ENCODE data around the gene VWA3B.
A peak's percentile ranks its signal among the peaks of the same experiment; 100 is the strongest.

VWA3B gene

DNA sequence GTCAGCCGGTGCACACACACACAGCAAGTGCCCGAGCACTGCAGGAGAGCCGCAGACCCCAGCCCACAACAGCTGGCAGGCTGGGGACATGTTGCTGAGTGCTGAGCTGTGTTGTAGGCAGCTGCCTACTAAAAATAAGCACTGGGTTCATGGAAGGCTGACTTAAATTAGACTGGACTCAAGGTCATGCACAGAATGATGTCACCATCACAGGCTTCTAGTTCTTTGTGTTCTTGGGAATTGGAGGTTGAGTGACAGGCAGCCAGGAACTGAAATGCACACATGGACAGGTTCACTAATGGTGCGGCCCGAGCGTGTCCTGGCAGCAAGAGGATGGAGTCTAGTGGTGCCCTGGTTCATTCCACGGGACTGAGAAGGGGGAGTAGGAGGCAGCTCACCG is 71.3 kb downstream of the VWA3B start:
- DNase-seq (ENCODE audit: low read depth, low spot score): no peak
- H3K4me3 ChIP-seq (ENCODE audit: low read length): no peak overlapping the region

DNA sequence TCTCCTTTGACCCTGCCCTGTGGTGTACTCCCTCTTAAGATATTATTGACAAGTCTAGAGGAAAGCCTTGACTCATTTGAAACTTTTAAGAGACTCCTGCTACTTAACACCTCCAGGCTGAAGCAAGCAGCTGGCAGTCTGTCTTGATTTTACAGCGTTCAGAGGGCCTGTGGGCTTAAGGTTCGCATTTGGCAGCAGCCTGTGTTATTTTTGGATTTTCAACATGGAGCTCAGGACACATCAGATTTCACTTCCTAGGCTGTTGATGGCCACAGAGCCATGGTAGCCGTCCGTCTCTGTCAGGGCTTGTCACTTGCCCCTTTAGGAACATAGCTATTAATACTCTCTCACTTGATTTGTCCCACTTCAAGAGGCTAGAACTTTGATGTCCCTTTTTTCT is 73.6 kb downstream of the VWA3B start:
- H3K4me3 ChIP-seq (ENCODE audit: low read length): no peak overlapping the region
- DNase-seq (ENCODE audit: low read depth, low spot score): no peak

DNA sequence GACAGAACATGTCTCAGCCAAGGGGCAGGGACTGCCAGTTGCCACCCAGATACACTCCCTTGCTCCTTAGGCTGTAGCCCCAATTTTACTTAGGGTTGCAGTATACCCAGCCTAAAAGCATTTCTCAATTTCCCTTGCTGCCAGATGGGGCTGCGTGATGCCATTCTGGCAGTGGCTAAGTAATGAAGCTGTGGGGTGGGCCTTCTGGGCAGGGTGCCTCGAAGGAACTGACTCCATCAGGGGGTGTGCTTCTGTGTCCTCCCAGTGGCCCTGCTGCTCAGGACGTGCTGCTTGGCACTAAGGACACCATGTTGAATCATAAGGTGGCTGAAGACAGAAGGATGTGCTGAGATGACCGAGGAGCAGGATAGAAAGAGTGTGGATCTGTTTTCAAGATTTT is 74.2 kb downstream of the VWA3B start:
- DNase-seq (ENCODE audit: low read depth, low spot score): no peak

GRCh38 chr2:98164256-98164655 is 77.3 kb downstream of the VWA3B start:
- no peak for DNase-seq (ENCODE audit: low read depth, low spot score)

More for the DNA sequence above, 74.2 kb downstream of the VWA3B start:
- no peak overlapping the region for H3K4me3 ChIP-seq (ENCODE audit: low read length)

GRCh38 chr2:98165516-98166071 is 78.6 kb downstream of the VWA3B start:
- no peak overlapping the region for H3K4me3 ChIP-seq (ENCODE audit: low read length)
- no peak for DNase-seq (ENCODE audit: low read depth, low spot score)

More at GRCh38 chr2:98164256-98164655, 77.3 kb downstream of the VWA3B start:
- H3K4me3 ChIP-seq (ENCODE audit: low read length): no peak overlapping the region

GRCh38 chr2:98167916-98168315 is 80.9 kb downstream of the VWA3B start:
- H3K4me3 ChIP-seq (ENCODE audit: low read length): no peak overlapping the region
- no peak for DNase-seq (ENCODE audit: low read depth, low spot score)

GRCh38 chr2:98170076-98170475 is 83.1 kb downstream of the VWA3B start:
- DNase-seq (ENCODE audit: low read depth, low spot score): no peak
- no peak overlapping the region for H3K4me3 ChIP-seq (ENCODE audit: low read length)

DNA sequence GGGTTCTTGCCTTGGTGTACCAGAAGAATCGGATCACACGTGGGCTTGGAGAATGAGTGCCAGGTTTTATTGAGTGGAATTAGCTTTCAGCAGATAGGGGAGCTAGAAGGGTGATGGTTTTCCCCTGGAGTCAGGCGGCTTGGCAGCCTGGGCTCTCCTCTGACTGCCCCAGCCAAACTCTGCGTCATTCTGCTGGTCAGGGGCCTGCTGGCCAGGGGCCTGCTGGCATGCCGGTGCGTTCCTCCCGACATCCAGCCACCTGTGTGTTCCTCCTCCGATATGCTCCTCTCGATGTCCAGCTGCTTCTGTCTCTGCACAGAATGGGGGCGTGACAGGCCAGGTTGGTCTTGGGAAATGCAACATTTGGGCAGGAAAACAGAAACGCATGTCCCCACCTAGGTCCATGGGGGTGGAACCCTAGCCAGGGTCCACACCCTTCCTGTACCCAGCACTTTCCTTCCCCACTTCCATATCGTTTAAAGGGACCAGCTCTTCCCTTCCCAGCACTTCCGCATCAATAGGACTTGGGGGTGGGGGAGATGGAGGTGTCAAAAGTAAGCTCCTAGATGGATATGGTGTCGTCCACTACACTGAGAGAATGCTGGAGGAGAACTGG is 85.3 kb downstream of the VWA3B start:
- no peak for DNase-seq (ENCODE audit: low read depth, low spot score)

DNA sequence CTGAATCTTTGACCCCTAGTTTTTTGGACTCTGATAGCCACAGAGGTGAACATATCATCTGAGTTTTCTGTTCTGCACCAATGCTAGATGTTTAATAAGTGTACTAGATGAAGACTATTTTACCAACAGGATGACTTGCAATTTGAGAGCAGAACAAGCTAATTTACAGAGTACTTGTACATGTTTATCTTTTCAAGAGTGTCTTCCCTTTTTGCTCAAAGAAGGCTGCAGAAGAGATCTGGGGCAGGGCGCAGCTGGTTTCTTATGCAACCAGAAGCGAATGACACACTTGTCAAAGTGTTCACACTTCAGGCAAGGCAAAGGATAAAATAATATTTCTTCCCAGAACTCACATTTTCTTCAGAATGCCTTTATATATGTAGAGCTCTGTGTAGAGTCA is 86.0 kb downstream of the VWA3B start:
- no peak overlapping the region for H3K4me3 ChIP-seq (ENCODE audit: low read length)
- DNase-seq (ENCODE audit: low read depth, low spot score): no peak

More for the DNA sequence above, 85.3 kb downstream of the VWA3B start:
- H3K4me3 ChIP-seq (ENCODE audit: low read length): no peak overlapping the region

GRCh38 chr2:98175811-98176210 is 88.8 kb downstream of the VWA3B start:
- peak; percentile 78 for DNase-seq (ENCODE audit: low read depth, low spot score)
- no peak overlapping the region for H3K4me3 ChIP-seq (ENCODE audit: low read length)

DNA sequence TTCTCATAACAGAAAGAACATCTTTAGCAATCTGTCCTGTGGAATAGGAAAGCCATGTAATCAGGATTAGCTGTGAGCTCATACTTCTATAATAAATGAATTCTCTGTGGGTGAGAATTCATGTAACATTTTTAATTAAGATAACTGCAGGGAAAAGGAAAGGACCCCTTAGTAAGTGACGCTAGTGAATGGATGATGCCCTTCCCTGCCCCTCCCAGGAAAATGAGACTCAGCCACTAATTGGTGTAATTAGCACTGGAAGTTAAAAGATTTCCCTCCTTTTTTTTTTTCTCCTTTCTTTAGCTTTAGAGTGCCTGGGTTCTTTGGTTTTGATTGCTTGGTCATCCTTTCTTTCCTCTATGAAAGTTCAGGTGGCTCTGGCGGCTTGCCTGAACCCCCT is 90.3 kb downstream of the VWA3B start:
- no peak overlapping the region for H3K4me3 ChIP-seq (ENCODE audit: low read length)
- DNase-seq (ENCODE audit: low read depth, low spot score): no peak

- no peak for DNase-seq (ENCODE audit: low read depth, low spot score)
- H3K4me3 ChIP-seq (ENCODE audit: low read length): no peak overlapping the region
These were observed 91.0 kb downstream of the VWA3B start for GRCh38 chr2:98177986-98178385.

- no peak overlapping the region for H3K4me3 ChIP-seq (ENCODE audit: low read length)
- no peak for DNase-seq (ENCODE audit: low read depth, low spot score)
These were observed 93.5 kb downstream of the VWA3B start for GRCh38 chr2:98180456-98180855.

GRCh38 chr2:98181346-98181745 is 94.4 kb downstream of the VWA3B start:
- no peak overlapping the region for H3K4me3 ChIP-seq (ENCODE audit: low read length)
- no peak for DNase-seq (ENCODE audit: low read depth, low spot score)

DNA sequence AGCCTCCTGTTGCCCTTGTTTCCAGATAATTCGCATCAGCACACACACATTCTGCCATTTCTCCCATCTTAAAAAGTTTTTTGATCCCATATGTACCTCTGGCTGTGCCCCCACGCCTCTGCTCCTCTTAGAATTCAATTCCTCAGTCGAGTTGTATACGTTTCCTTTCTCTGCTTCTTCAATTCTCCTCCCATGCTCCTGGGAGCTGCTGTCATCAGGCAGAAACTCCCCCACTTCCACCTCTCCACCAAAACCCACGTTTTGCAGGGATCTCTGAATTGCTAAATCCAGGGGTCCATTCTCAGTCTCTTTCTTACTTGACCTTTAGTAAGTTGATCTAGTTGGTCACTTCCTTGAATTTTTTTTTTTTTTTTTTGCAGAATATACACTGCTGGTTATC is 98.8 kb downstream of the VWA3B start:
- no peak for DNase-seq (ENCODE audit: low read depth, low spot score)
- no peak overlapping the region for H3K4me3 ChIP-seq (ENCODE audit: low read length)

DNA sequence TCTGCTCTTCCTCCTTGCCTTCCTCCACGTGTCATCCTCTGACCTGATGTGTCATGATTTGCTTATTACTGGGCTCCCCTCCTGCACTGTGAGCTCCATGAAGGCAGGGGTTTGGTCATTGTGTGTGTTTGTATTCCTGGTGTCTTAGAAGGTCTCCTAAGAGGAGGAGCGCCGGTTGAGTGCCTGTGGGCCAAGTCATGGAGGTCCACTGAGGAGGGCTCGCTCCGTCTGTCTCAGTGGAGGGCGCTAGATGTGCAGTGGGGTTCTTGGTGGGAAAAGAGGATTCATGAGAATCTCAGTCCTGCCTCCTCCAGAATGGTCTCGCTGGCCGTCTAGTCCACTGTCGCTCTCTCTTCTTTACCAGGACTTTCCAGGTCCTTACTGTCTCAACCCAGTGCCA is 100.2 kb downstream of the VWA3B start:
- DNase-seq (ENCODE audit: low read depth, low spot score): no peak

GRCh38 chr2:98188351-98189046 is 101.5 kb downstream of the VWA3B start:
- H3K4me3 ChIP-seq (ENCODE audit: low read length): no peak overlapping the region
- peak; percentile 14 for DNase-seq (ENCODE audit: low read depth, low spot score)

More for the DNA sequence above, 100.2 kb downstream of the VWA3B start:
- no peak overlapping the region for H3K4me3 ChIP-seq (ENCODE audit: low read length)

DNA sequence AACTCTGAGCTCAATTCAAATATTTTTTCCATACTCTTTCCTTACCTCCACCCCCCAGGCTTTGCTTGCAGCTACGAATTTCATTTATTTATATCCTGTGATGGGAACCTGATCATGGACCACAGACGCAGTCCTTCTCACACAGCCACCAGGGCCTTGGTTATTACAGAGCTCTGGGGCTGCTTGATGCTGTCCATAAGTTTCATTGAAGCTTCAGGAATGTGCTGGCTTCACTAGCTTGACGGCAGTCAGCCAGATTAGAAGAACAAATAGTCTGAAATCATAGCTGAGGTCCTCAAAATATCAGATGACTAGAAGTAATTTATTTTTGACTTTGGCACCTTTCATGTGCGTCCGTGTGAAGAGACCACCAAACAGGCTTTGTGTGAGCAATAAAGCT is 104.9 kb downstream of the VWA3B start:
- DNase-seq (ENCODE audit: low read depth, low spot score): no peak

DNA sequence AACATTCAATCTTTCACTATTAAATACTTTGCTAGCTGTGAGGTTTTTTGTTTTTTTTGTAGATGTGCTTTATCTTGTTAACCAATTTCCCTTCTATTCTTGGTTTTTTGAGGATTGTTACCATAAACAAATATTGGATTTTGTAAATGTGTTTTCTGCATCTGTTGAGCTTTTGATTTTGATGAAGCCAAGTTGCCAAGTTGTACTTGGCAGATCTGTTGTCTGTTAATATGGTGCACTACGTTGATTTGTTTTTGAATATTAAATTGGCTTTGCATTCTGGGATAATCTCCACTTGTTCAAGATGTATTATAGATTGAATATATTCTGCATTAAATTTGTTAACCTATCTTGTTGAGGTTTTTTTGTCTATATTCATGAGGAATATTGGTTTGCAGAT is 114.6 kb downstream of the VWA3B start:
- DNase-seq (ENCODE audit: low read depth, low spot score): no peak
- H3K4me3 ChIP-seq (ENCODE audit: low read length): no peak overlapping the region

More for the DNA sequence above, 104.9 kb downstream of the VWA3B start:
- no peak overlapping the region for H3K4me3 ChIP-seq (ENCODE audit: low read length)

- H3K4me3 ChIP-seq (ENCODE audit: low read length): no peak overlapping the region
- DNase-seq (ENCODE audit: low read depth, low spot score): no peak
These were observed 118.9 kb downstream of the VWA3B start for GRCh38 chr2:98205889-98206288.
